NCI-H1417 treated with DMSO at 0.1 percent for 48 hours (cell line): Measurements from ENCODE around the gene LAMA2.
"Not testable (repeated sequence)": the region's sequence is repeated elsewhere in the genome, so short reads cannot be mapped to it uniquely, and the experiment has no call there.

Experiments used
- DNase-seq: peaks from one replicate; lab custom pipeline; 2025; lab: John Stamatoyannopoulos, UW

The LAMA2 gene

DNA sequence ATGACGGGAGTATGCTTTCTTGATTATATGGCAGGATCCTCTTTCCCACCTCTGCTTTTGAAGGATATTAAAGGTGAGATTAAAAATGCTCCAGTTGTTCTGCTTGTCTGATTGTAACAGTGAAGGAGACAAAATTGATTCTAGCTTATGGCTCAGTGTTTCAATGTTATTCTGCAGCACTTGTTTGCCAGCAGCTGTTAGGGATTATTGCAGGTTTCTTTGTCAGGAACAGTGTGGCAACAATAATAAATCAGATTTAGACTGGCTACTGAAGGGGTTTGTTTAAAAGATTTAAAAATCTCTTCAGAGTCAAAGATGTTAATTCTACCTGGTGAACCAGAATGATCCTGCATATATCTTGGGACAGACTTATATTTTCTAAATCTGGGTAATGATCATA, 126.9 kb downstream of the LAMA2 start:
- no peak for DNase-seq

GRCh38 chr6:129014302-129014701, 131.4 kb downstream of the LAMA2 start:
- DNase-seq, result no peak

- DNase-seq, result no peak
These were observed 132.8 kb downstream of the LAMA2 start for GRCh38 chr6:129015721-129016120.

- no peak for DNase-seq
These were observed 133.9 kb downstream of the LAMA2 start for GRCh38 chr6:129016844-129017243.

- no peak for DNase-seq
These were observed 139.1 kb downstream of the LAMA2 start for GRCh38 chr6:129022011-129022553.

DNA sequence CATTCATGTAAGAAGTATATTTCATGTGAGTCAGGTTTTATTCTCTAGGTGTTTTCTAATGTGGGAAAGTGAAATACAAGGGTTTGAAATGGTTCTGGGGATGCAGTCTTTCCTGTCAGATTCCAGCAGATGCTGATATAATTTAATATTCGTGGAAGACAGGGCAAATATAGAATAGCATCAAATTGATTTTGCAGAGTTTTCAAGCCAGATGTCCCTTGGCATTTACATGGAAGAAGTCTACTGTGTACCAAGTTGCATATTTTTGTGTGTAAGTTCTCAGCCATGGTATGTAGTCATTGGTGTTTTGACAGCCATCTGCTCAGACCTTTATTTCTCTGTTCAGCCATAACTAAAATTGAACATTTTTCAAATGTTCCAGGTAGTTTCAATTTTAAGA, 143.7 kb downstream of the LAMA2 start:
- DNase-seq, result no peak

- no peak for DNase-seq
These were observed 146.8 kb downstream of the LAMA2 start for GRCh38 chr6:129029778-129030177.

- DNase-seq, result no peak
These were observed 147.3 kb downstream of the LAMA2 start for GRCh38 chr6:129030215-129030614.

DNA sequence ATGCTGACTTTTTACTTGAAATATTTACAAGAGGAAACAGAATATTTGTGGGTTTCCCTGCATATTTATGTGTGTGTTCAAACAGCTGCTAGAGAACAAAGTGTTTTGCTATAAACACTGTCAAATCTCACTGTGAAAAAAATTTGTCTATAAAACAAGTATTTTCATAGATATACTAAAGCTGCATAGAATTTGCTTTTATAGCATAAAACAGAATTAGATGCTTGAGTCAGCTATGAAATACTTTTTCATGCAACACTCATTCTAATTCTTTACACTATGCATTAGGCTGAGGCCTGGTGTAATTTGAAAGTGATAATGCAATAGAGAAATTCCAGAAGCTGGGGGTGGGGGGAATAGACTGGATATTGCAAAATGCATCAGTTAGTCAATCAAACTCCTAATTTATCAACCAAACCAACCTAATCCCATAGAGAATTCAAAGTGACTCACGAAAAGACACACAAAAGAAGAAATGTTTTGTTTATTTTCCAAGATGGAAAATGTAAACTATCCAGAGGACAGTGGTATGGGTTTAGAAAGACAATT, 148.2 kb downstream of the LAMA2 start:
- DNase-seq, result no peak

GRCh38 chr6:129032602-129033001, 149.7 kb downstream of the LAMA2 start:
- DNase-seq, result no peak

GRCh38 chr6:129033180-129033579, 150.2 kb downstream of the LAMA2 start:
- DNase-seq, result no peak

- no peak for DNase-seq
These were observed 150.6 kb downstream of the LAMA2 start for GRCh38 chr6:129033581-129033980.

GRCh38 chr6:129041563-129041962, 158.6 kb downstream of the LAMA2 start:
- no peak for DNase-seq

DNA sequence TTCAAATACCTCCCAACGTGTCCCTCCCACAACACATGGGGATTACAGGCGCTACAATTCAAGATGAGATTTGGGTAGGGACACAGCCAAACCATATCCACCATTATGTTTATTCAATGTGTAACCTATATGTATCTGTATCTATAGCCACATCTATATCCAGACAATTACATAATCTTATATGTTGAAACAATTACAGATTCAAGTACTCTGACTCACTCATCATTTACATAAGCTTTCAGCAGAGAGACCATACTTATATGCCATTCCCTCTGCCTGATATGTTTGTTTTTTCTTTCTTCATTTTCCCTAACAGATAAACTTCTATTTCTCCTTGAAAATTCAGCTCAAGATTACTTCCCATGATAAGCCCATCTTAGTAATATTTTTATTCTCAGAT, 163.6 kb downstream of the LAMA2 start:
- DNase-seq, result no peak

- no peak for DNase-seq
These were observed 164.9 kb downstream of the LAMA2 start for GRCh38 chr6:129047834-129048233.

DNA sequence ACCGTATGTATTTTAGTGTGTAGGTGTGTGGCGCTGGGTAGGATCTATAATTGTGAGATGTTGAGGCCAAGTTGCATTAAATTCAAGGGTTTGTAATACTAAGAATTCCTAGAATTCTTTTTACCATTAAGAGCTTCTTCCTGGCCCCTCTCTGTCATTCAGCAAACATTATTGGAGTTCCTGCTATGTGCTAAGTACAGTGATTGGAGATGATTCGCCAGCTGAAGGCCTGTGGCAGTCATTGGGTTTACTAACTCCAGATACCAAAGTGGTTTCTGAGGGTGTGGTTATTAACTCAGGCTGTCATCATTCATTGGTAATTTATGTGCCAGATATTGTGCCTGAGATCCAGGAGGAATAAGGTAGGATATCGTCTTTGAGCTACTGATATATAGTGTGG, 167.1 kb downstream of the LAMA2 start:
- no peak for DNase-seq

- not testable (repeated sequence) for DNase-seq
These were observed 170.2 kb downstream of the LAMA2 start for GRCh38 chr6:129053143-129053542.

DNA sequence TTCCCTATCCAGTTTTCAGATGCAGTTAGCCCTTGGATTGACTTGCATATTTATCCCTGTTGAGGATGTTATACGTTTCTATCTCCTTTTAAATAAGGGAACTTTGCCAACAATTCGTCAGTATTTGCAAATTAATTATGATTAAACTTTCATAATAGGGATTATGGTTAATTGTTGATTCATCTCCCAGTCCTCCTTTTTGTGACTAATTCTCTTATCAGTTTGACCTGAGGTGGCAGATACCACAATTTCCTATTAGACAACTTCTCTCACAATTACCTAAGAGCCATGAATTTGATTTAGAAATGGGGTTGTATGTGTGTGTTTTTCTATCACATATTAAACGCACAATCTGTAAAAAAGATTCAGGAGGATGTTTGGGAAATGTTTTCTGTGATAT, 172.9 kb downstream of the LAMA2 start:
- DNase-seq, result no peak

- DNase-seq, result no peak
These were observed 176.7 kb downstream of the LAMA2 start for GRCh38 chr6:129059650-129060049.

DNA sequence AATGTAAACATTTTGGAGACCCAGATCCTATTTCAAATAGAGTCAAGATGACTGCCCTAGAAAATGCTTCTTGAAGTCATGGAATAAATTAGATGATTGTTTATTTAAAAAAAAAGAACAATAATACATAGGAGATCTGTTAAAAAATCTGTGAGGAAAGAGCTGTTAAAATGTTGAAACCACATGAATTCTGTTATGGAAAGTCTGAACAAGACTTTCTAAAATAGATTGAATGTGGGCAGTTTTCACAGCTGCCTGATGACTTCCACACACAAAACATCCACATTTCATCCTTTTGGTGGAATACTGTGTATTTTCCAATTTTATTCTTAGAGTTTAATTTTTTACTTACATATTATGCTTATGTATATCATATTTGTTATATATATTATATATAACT, 186.1 kb downstream of the LAMA2 start:
- DNase-seq, result no peak

DNA sequence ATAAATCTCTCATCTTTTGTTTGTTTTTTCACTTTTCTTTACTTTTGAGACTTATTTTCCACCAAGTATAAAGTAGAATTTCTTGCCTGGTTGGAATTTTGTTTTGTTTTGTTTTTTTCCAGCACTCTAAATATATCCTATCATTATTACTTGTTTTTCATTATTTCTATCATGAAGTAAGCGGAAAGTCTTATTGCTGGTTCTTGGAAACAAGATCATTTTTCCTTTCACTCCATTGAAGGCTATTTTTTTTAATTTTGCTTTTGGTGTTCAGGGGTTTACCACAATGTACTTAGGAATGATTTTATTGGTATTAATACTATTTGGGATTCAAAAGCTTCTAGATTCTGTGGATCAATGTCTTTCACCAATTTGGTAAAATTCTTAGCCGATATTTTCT, 190.1 kb downstream of the LAMA2 start:
- DNase-seq, result no peak

DNA sequence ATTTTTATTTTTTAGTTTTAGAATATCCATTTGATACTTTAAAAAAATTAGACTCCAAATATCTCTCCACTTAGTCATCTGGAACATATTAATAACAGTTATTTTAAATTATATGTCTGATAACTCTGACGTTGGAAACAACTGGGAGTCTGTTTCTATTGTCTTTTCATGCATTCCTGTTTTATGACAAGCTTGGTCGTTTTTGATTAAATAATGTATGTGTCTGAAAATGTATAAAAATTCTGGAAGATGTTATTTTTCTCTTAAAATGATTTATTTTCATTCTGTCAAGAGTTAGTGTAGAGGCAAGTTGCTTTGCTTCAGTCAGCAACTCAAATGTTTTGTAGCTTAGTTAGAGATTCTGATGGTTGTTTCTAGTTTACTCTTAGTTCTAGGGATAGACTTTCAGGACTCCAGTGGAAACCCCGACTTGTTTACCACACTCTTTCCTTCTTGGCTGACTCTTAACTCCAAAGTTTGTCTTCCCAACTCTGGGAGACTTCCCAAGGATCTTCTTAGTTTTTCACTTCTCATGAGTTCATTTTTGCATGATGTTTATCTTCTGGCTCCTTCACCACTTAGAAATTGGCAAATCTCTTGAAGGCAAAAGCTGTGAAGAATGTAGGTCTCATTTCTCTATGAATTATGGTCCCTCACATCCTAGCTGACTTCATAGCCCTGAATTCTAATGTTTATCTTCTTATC, 190.9 kb downstream of the LAMA2 start:
- DNase-seq, result no peak

GRCh38 chr6:129084406-129084805, 201.5 kb downstream of the LAMA2 start:
- no peak for DNase-seq

DNA sequence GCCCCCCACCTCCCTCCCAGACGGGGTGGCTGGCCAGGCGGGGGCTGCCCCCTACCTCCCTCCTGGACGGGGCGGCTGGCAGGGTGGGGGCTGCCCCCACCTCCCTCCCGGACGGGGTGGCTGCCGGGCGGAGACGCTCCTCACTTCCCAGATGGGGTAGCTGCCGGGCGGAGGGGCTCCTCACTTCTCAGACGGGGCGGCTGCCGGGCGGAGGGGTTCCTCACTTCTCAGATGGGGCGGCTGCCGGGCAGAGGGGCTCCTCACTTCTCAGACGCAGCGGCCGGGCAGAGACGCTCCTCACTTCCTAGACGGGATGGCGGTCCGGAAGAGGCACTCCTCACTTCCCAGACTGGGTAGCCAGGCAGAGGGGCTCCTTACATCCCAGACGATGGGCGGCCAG, 205.5 kb downstream of the LAMA2 start:
- DNase-seq, result not testable (repeated sequence)
